ENCODE results near the gene ZNF33B. TPM values are rescaled to one million over a fixed set of nuclear protein-coding genes. Genes with fewer than 3 reads are reported as not detected.

ZNF33B gene
- total RNA-seq, 2 donors from 2014 or later = 17.1 to 34.9 TPM

DNA sequence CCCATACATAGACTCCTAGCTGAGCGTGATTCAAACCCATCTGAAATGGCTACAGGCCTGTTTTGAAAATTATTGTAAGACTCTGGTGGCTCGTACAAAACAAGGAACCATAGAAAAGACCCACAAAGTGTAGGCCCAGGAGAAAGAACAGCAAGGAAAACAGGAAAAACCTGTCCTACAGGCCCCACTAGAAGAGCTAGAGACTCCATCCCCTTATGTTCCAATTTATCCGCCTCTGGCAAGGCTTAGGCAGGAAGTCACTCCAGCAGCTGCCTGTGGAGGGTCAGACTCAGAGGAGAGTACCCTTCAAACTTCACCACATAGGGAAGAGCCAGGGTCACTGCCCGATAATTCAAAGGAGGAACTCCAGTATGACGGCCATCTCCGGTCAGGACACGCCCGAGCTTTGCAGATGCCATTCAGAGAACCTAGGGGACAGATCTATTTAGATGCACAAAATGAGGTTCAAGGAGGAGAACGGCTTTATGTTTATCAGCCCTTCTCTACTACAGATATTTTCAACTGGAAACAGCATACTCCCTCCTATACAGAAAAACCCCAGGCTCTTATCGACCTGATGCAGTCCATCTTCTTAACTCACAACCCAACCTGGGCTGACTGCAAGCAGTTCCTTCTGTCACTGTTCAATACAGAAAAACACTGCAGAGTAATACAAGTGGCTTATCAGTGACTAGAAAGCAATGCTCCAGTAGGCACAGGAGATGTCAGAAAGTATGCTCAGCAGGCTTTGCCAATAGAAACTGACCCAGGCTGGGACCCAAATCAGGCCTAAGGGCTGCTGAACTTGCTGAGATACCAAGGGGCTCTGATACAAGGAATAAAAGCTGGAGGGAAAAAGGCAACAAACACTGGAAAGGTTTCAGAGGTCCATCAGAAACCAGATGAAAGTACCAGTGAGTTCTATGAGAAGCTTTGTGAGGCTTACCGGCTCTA lies 8.6 kb upstream of the ZNF33B start:
- Mint-ChIP-seq H3K36me3 (ENCODE audit: low read depth) (no peaks in the 10 kb centered on the region), H3K4me1 (no peaks in the 10 kb centered on the region), H3K27me3 (ENCODE audit: insufficient read depth) (no peaks in the 10 kb centered on the region), H3K9me3 (peaks cover 45% of the 10 kb centered on the region), H3K27ac (no peak overlapping the region), H3K4me3 (no peak overlapping the region)
- WGBS, 2 experiments (ENCODE audit: insufficient coverage in 1 of 2, insufficient read length in 1 of 2) = 83 to 88% methylated on average over 7 to 11 of the region's 11 CpGs
- no peaks in the 10 kb centered on the region for H3K9me3 ChIP-seq (ENCODE audit: control insufficient read depth, low read length)
- H3K4me3 ChIP-seq (ENCODE audit: low read length) = no peak overlapping the region
- H3K4me1 ChIP-seq (ENCODE audit: control insufficient read depth, insufficient read depth, low read length) = no peaks in the 10 kb centered on the region
- no peak overlapping the region for H3K27ac ChIP-seq (ENCODE audit: low read depth, low read length)
- H3K9ac ChIP-seq (ENCODE audit: extremely low read depth, low read length, poor library complexity, severe bottlenecking) = no peak overlapping the region
- no peaks in the 10 kb centered on the region for H3K36me3 ChIP-seq (ENCODE audit: control insufficient read depth, insufficient read depth, low read length)
- no peak for DNase-seq
- TF ChIP-seq, protein P1, sequence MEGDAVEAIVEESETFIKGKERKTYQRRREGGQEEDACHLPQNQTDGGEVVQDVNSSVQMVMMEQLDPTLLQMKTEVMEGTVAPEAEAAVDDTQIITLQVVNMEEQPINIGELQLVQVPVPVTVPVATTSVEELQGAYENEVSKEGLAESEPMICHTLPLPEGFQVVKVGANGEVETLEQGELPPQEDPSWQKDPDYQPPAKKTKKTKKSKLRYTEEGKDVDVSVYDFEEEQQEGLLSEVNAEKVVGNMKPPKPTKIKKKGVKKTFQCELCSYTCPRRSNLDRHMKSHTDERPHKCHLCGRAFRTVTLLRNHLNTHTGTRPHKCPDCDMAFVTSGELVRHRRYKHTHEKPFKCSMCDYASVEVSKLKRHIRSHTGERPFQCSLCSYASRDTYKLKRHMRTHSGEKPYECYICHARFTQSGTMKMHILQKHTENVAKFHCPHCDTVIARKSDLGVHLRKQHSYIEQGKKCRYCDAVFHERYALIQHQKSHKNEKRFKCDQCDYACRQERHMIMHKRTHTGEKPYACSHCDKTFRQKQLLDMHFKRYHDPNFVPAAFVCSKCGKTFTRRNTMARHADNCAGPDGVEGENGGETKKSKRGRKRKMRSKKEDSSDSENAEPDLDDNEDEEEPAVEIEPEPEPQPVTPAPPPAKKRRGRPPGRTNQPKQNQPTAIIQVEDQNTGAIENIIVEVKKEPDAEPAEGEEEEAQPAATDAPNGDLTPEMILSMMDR (conservative IDR thresholded peaks at IDR 0.05) = no peak
- no peaks in the 10 kb centered on the region for H3K27me3 ChIP-seq (ENCODE audit: control insufficient read depth, insufficient read depth, low read length, poor library complexity, severe bottlenecking)

DNA sequence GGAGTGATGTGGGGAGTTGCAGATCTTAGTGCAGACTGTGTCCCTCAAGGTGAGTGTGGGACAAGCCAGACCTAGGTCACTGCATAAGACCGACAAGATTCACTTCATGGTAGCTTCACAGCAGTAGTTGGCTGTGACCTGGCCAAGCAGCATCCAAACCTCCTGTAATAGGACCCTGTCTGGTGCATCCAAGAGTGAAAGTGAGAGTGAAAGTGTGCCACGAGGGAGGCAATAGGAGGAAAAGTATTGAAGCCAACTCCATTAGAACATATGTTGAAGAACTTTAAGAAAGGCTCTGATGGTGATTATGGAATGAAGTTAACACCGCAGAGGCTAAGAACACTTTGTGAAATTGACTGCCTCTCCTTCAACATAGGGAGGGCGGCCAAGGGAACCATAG lies 7.8 kb upstream of the ZNF33B start:
- no peak for DNase-seq
- Histone ChIP-seq H3K9me3 (ENCODE audit: control insufficient read depth, low read length) (no peaks in the 10 kb centered on the region), H3K36me3 (ENCODE audit: control insufficient read depth, insufficient read depth, low read length) (no peaks in the 10 kb centered on the region), H3K27ac (ENCODE audit: low read depth, low read length) (no peak overlapping the region), H3K4me3 (ENCODE audit: low read length) (no peak overlapping the region), H3K9ac (ENCODE audit: extremely low read depth, low read length, poor library complexity, severe bottlenecking) (no peak overlapping the region), H3K4me1 (ENCODE audit: control insufficient read depth, insufficient read depth, low read length) (no peaks in the 10 kb centered on the region), H3K27me3 (ENCODE audit: control insufficient read depth, insufficient read depth, low read length, poor library complexity, severe bottlenecking) (no peaks in the 10 kb centered on the region)
- Mint-ChIP-seq H3K4me3 (no peak overlapping the region), H3K36me3 (ENCODE audit: low read depth) (no peaks in the 10 kb centered on the region), H3K9me3 (peaks cover 38% of the 10 kb centered on the region), H3K4me1 (no peaks in the 10 kb centered on the region), H3K27ac (no peak overlapping the region), H3K27me3 (ENCODE audit: insufficient read depth) (no peaks in the 10 kb centered on the region)
- TF ChIP-seq, protein P1 (conservative IDR thresholded peaks at IDR 0.05) = no peak
- WGBS, 2 experiments (ENCODE audit: insufficient coverage in 1 of 2, insufficient read length in 1 of 2) = 75 to 83% methylated on average over 1 to 4 of the region's 4 CpGs

DNA sequence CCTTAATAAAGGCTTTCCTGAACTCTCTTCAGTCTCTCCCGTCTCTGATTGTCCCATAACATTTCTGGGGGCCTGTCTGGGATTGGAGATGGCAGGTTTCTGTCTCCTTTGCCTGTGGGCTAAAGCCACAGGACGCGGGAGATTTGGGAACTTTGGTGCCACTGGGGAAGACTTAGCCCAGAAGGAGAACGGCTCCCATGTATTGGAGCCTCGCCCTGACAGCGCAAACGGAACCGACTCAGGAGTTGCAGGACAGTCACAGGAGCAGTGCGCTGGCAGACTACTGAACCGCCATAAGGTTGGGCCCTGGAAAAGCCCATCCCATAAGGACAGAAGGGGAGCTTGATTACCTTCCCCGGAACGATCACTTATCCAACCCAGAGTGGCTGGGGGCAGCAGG lies 7.1 kb upstream of the ZNF33B start:
- no peaks in the 10 kb centered on the region for H3K27me3 Mint-ChIP-seq (ENCODE audit: insufficient read depth)
- DNase-seq = no peak
- no peak overlapping the region for H3K4me3 ChIP-seq (ENCODE audit: low read length)
- H3K9ac ChIP-seq (ENCODE audit: extremely low read depth, low read length, poor library complexity, severe bottlenecking) = no peak overlapping the region
- H3K9me3 Mint-ChIP-seq = peaks cover 31% of the 10 kb centered on the region
- H3K9me3 ChIP-seq (ENCODE audit: control insufficient read depth, low read length) = no peaks in the 10 kb centered on the region
- 73 to 84% methylated on average over 2 to 12 of the region's 12 CpGs for WGBS, 2 experiments (ENCODE audit: insufficient coverage in 1 of 2, insufficient read length in 1 of 2)
- H3K27ac ChIP-seq (ENCODE audit: low read depth, low read length) = no peak overlapping the region
- H3K36me3 ChIP-seq (ENCODE audit: control insufficient read depth, insufficient read depth, low read length) = no peaks in the 10 kb centered on the region
- TF ChIP-seq, protein P1 (conservative IDR thresholded peaks at IDR 0.05) = no peak
- H3K27ac Mint-ChIP-seq = no peak overlapping the region
- no peaks in the 10 kb centered on the region for H3K36me3 Mint-ChIP-seq (ENCODE audit: low read depth)
- no peaks in the 10 kb centered on the region for H3K27me3 ChIP-seq (ENCODE audit: control insufficient read depth, insufficient read depth, low read length, poor library complexity, severe bottlenecking)
- no peaks in the 10 kb centered on the region for H3K4me1 Mint-ChIP-seq
- H3K4me3 Mint-ChIP-seq = no peak overlapping the region
- no peaks in the 10 kb centered on the region for H3K4me1 ChIP-seq (ENCODE audit: control insufficient read depth, insufficient read depth, low read length)

Measured in endodermal cell (in vitro differentiated cells).